ENCODE data around the gene SEMA3D.

DNA sequence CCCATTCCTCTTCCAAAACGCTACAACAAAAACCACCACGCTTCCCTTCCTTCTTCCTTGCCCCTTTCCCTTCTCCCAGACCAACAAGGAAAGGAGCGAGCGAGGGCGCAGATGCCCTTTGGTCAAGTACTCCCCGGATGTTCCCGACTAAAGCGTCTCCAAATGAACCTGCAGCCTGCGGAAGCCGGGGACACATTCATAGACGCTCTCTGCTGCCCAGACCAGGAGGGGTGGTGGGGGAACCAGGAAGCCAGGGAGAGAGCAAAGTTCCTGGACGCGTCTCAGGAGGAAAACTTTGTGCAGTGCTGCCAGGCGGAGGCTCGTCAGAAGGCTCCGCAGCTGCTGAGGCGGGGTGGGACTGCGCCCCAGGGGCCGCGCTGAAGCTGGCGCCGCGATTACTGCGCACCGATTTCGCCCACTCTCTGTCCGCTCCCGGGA is 754 bp downstream of the SEMA3D start:
- TF ChIP-seq, protein P1, sequence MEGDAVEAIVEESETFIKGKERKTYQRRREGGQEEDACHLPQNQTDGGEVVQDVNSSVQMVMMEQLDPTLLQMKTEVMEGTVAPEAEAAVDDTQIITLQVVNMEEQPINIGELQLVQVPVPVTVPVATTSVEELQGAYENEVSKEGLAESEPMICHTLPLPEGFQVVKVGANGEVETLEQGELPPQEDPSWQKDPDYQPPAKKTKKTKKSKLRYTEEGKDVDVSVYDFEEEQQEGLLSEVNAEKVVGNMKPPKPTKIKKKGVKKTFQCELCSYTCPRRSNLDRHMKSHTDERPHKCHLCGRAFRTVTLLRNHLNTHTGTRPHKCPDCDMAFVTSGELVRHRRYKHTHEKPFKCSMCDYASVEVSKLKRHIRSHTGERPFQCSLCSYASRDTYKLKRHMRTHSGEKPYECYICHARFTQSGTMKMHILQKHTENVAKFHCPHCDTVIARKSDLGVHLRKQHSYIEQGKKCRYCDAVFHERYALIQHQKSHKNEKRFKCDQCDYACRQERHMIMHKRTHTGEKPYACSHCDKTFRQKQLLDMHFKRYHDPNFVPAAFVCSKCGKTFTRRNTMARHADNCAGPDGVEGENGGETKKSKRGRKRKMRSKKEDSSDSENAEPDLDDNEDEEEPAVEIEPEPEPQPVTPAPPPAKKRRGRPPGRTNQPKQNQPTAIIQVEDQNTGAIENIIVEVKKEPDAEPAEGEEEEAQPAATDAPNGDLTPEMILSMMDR (conservative IDR thresholded peaks at IDR 0.05), result no peak
- TF ChIP-seq EZH2 (IDR thresholded peaks at IDR 0.05; ENCODE audit: low read depth), result no peak
